SH-SY5Y (cell line): Measurements from ENCODE around the gene TXK.

ENCODE experiments used
- GATA2 ChIP-seq: IDR thresholded peaks from 2 replicates; pipeline ENCODE4 v1.6.1; 2011; ENCODE audit warnings: mild to moderate bottlenecking, low read depth, low read length
- GATA3 ChIP-seq: IDR thresholded peaks from 2 replicates; pipeline ENCODE4 v1.6.1; 2011; ENCODE audit warnings: low read depth, mild to moderate bottlenecking, low read length, moderate library complexity

- TF ChIP-seq GATA2 (no peak), GATA3 (no peak)
Observed at GRCh38 chr4:48037117-48037462, 97.0 kb downstream of the TXK start.
